ENCODE results near the gene NLRC5.

NLRC5 gene

GRCh38 chr16:57092786-57093411 is 103.5 kb downstream of the NLRC5 start:
- Histone ChIP-seq H2BK15ac (ENCODE audit: low read length) (no peak overlapping the region), H4K91ac (ENCODE audit: low read depth, low read length, poor library complexity) (no peak overlapping the region), H2BK12ac (ENCODE audit: low read length) (no peak overlapping the region), H3K79me1 (ENCODE audit: low read depth, low read length) (no peaks in the 10 kb centered on the region), H3K9ac (ENCODE audit: low read depth, low read length, poor library complexity) (peak overlapping the region; percentile 93), H2AK5ac (ENCODE audit: low read depth, low read length) (no peak overlapping the region), H3K9me3 (replicated peaks in 1 of 2; ENCODE audit: control insufficient read depth in 2 of 2, insufficient read depth in 1 of 2, low read depth in 1 of 2, low read length in 2 of 2) (peaks cover 0 to 3% of the 10 kb centered on the region in 2 donors), H3K27ac (replicated peaks; ENCODE audit: low read length) (no peak overlapping the region), H3K14ac (ENCODE audit: low read length) (no peak overlapping the region), H3K4ac (ENCODE audit: low read length) (no peak overlapping the region), H3K4me2 (ENCODE audit: insufficient read depth, low read length, poor library complexity, severe bottlenecking) (peak overlapping the region; percentile 69), H4K8ac (ENCODE audit: low read depth, low read length) (no peak overlapping the region), H3K27me3 (ENCODE audit: control insufficient read depth in 3 of 3, insufficient read depth in 3 of 3, low read depth in 1 of 3, low read length in 3 of 3) (peaks cover 0 to 13% (median 0%) of the 10 kb centered on the region in 3 experiments), H3K23ac (ENCODE audit: low read depth, low read length, poor library complexity) (peak overlapping the region; percentile 59), H3K4me1 (ENCODE audit: control insufficient read depth in 2 of 2, insufficient read depth in 1 of 2, low read depth in 1 of 2, low read length in 2 of 2) (peaks cover 8 to 19% of the 10 kb centered on the region in 2 donors), H3K18ac (ENCODE audit: low read length) (peak overlapping the region; percentile 96), H3K36me3 (replicated peaks in 1 of 2; ENCODE audit: control insufficient read depth in 2 of 2, insufficient read depth in 2 of 2, low read length in 2 of 2) (peaks cover 0 to 19% of the 10 kb centered on the region in 2 donors), H2BK120ac (ENCODE audit: low read depth, low read length) (peak overlapping the region; percentile 32), H2AFZ (ENCODE audit: low read length) (peak overlapping the region; percentile 99), H2BK5ac (ENCODE audit: low read length) (no peak overlapping the region), H3K4me3 (ENCODE audit: low read length in 2 of 2) (peak overlapping the region; percentile 78 to 95)
- no peak for DNase-seq (ENCODE audit: low spot score)
- no CpG with 5 or more reads among the region's 53 CpGs for WGBS, 2 donors (ENCODE audit: extremely low coverage in 2 of 2, insufficient read length in 2 of 2, insufficient replicate concordance in 1 of 2)

GRCh38 chr16:57093666-57094564 is 104.6 kb downstream of the NLRC5 start:
- Histone ChIP-seq H3K4me3 (ENCODE audit: low read length in 2 of 2) (peak overlapping the region; percentile 59 to 78), H3K4ac (ENCODE audit: low read length) (no peak overlapping the region), H2BK120ac (ENCODE audit: low read depth, low read length) (no peak overlapping the region), H3K36me3 (replicated peaks in 1 of 2; ENCODE audit: control insufficient read depth in 2 of 2, insufficient read depth in 2 of 2, low read length in 2 of 2) (peaks cover 0 to 19% of the 10 kb centered on the region in 2 donors), H4K8ac (ENCODE audit: low read depth, low read length) (no peak overlapping the region), H2BK15ac (ENCODE audit: low read length) (peak overlapping the region; percentile 35), H3K9ac (ENCODE audit: low read depth, low read length, poor library complexity) (no peak overlapping the region), H3K14ac (ENCODE audit: low read length) (no peak overlapping the region), H2AK5ac (ENCODE audit: low read depth, low read length) (peak overlapping the region; percentile 49), H2AFZ (ENCODE audit: low read length) (peak overlapping the region; percentile 99), H3K9me3 (replicated peaks in 1 of 2; ENCODE audit: control insufficient read depth in 2 of 2, insufficient read depth in 1 of 2, low read depth in 1 of 2, low read length in 2 of 2) (peaks cover 0 to 3% of the 10 kb centered on the region in 2 donors), H3K23ac (ENCODE audit: low read depth, low read length, poor library complexity) (peak overlapping the region; percentile 20), H2BK5ac (ENCODE audit: low read length) (no peak overlapping the region), H3K27ac (replicated peaks; ENCODE audit: low read length) (no peak overlapping the region), H2BK12ac (ENCODE audit: low read length) (no peak overlapping the region), H3K79me1 (ENCODE audit: low read depth, low read length) (no peaks in the 10 kb centered on the region), H3K18ac (ENCODE audit: low read length) (peak overlapping the region; percentile 25), H4K91ac (ENCODE audit: low read depth, low read length, poor library complexity) (no peak overlapping the region), H3K27me3 (ENCODE audit: control insufficient read depth in 3 of 3, insufficient read depth in 3 of 3, low read depth in 1 of 3, low read length in 3 of 3) (peaks cover 0 to 13% (median 0%) of the 10 kb centered on the region in 3 experiments), H3K4me1 (ENCODE audit: control insufficient read depth in 2 of 2, insufficient read depth in 1 of 2, low read depth in 1 of 2, low read length in 2 of 2) (peaks cover 8 to 19% of the 10 kb centered on the region in 2 donors), H3K4me2 (ENCODE audit: insufficient read depth, low read length, poor library complexity, severe bottlenecking) (no peak overlapping the region)
- WGBS, 2 donors (ENCODE audit: extremely low coverage in 2 of 2, insufficient read length in 2 of 2, insufficient replicate concordance in 1 of 2) = no CpG with 5 or more reads among the region's 18 CpGs
- no peak for DNase-seq (ENCODE audit: low spot score)

GRCh38 chr16:57094911-57095310 is 105.6 kb downstream of the NLRC5 start:
- Histone ChIP-seq H4K8ac (ENCODE audit: low read depth, low read length) (no peak overlapping the region), H3K23ac (ENCODE audit: low read depth, low read length, poor library complexity) (no peak overlapping the region), H3K9ac (ENCODE audit: low read depth, low read length, poor library complexity) (no peak overlapping the region), H3K27ac (replicated peaks; ENCODE audit: low read length) (no peak overlapping the region), H3K18ac (ENCODE audit: low read length) (no peak overlapping the region), H2AFZ (ENCODE audit: low read length) (no peak overlapping the region), H2BK12ac (ENCODE audit: low read length) (no peak overlapping the region), H2AK5ac (ENCODE audit: low read depth, low read length) (no peak overlapping the region), H2BK120ac (ENCODE audit: low read depth, low read length) (no peak overlapping the region), H3K4me3 (ENCODE audit: low read length in 2 of 2) (no peak overlapping the region), H3K14ac (ENCODE audit: low read length) (no peak overlapping the region), H3K79me1 (ENCODE audit: low read depth, low read length) (no peaks in the 10 kb centered on the region), H2BK15ac (ENCODE audit: low read length) (no peak overlapping the region), H3K4me1 (ENCODE audit: control insufficient read depth in 2 of 2, insufficient read depth in 1 of 2, low read depth in 1 of 2, low read length in 2 of 2) (peaks cover 10 to 19% of the 10 kb centered on the region in 2 donors), H4K91ac (ENCODE audit: low read depth, low read length, poor library complexity) (no peak overlapping the region), H3K27me3 (ENCODE audit: control insufficient read depth in 3 of 3, insufficient read depth in 3 of 3, low read depth in 1 of 3, low read length in 3 of 3) (peaks cover 0 to 13% (median 0%) of the 10 kb centered on the region in 3 experiments), H2BK5ac (ENCODE audit: low read length) (no peak overlapping the region), H3K4me2 (ENCODE audit: insufficient read depth, low read length, poor library complexity, severe bottlenecking) (no peak overlapping the region), H3K36me3 (replicated peaks in 1 of 2; ENCODE audit: control insufficient read depth in 2 of 2, insufficient read depth in 2 of 2, low read length in 2 of 2) (peaks cover 0 to 19% of the 10 kb centered on the region in 2 donors), H3K9me3 (replicated peaks in 1 of 2; ENCODE audit: control insufficient read depth in 2 of 2, insufficient read depth in 1 of 2, low read depth in 1 of 2, low read length in 2 of 2) (peaks cover 0 to 3% of the 10 kb centered on the region in 2 donors), H3K4ac (ENCODE audit: low read length) (no peak overlapping the region)
- DNase-seq (ENCODE audit: low spot score) = no peak
- WGBS, 2 donors (ENCODE audit: extremely low coverage in 2 of 2, insufficient read length in 2 of 2, insufficient replicate concordance in 1 of 2) = no CpG with 5 or more reads among the region's 5 CpGs

GRCh38 chr16:57096192-57096591 is 106.8 kb downstream of the NLRC5 start:
- H3K23ac ChIP-seq (ENCODE audit: low read depth, low read length, poor library complexity) = no peak overlapping the region
- no peak overlapping the region for H3K18ac ChIP-seq (ENCODE audit: low read length)
- no peak overlapping the region for H2BK15ac ChIP-seq (ENCODE audit: low read length)
- WGBS, 2 donors (ENCODE audit: extremely low coverage in 2 of 2, insufficient read length in 2 of 2, insufficient replicate concordance in 1 of 2) = no CpG with 5 or more reads among the region's 3 CpGs
- H4K91ac ChIP-seq (ENCODE audit: low read depth, low read length, poor library complexity) = no peak overlapping the region
- H3K9ac ChIP-seq (ENCODE audit: low read depth, low read length, poor library complexity) = no peak overlapping the region
- no peak overlapping the region for H2AK5ac ChIP-seq (ENCODE audit: low read depth, low read length)
- H3K27me3 ChIP-seq (ENCODE audit: control insufficient read depth in 3 of 3, insufficient read depth in 3 of 3, low read depth in 1 of 3, low read length in 3 of 3) = peaks cover 0 to 10% (median 0%) of the 10 kb centered on the region in 3 experiments
- no peak overlapping the region for H3K4ac ChIP-seq (ENCODE audit: low read length)
- no peaks in the 10 kb centered on the region for H3K9me3 ChIP-seq (replicated peaks in 1 of 2; ENCODE audit: control insufficient read depth in 2 of 2, insufficient read depth in 1 of 2, low read depth in 1 of 2, low read length in 2 of 2)
- no peak overlapping the region for H2BK5ac ChIP-seq (ENCODE audit: low read length)
- H3K4me2 ChIP-seq (ENCODE audit: insufficient read depth, low read length, poor library complexity, severe bottlenecking) = no peak overlapping the region
- peaks cover 10 to 18% of the 10 kb centered on the region in 2 donors for H3K4me1 ChIP-seq (ENCODE audit: control insufficient read depth in 2 of 2, insufficient read depth in 1 of 2, low read depth in 1 of 2, low read length in 2 of 2)
- H2BK120ac ChIP-seq (ENCODE audit: low read depth, low read length) = no peak overlapping the region
- H3K36me3 ChIP-seq (replicated peaks in 1 of 2; ENCODE audit: control insufficient read depth in 2 of 2, insufficient read depth in 2 of 2, low read length in 2 of 2) = peaks cover 0 to 19% of the 10 kb centered on the region in 2 donors
- H3K79me1 ChIP-seq (ENCODE audit: low read depth, low read length) = no peaks in the 10 kb centered on the region
- H2AFZ ChIP-seq (ENCODE audit: low read length) = no peak overlapping the region
- H3K14ac ChIP-seq (ENCODE audit: low read length) = no peak overlapping the region
- no peak for DNase-seq (ENCODE audit: low spot score)
- no peak overlapping the region for H4K8ac ChIP-seq (ENCODE audit: low read depth, low read length)
- no peak overlapping the region for H3K27ac ChIP-seq (replicated peaks; ENCODE audit: low read length)
- no peak overlapping the region for H3K4me3 ChIP-seq (ENCODE audit: low read length in 2 of 2)
- H2BK12ac ChIP-seq (ENCODE audit: low read length) = no peak overlapping the region
